DMS153 (cell line): ENCODE results near the gene SYCE1L.
A peak's percentile ranks its signal among the peaks of the same experiment; 100 is the strongest.
"Not testable (repeated sequence)": the region's sequence is repeated elsewhere in the genome, so short reads cannot be mapped to it uniquely, and the experiment has no call there.

Experiments used
- DNase-seq: peaks from one replicate; lab custom pipeline; 2025; lab: John Stamatoyannopoulos, UW

The SYCE1L gene

GRCh38 chr16:77197747-77198146 lies 1.5 kb upstream of the SYCE1L start:
- DNase-seq = no peak

GRCh38 chr16:77206533-77206932 lies 7.3 kb downstream of the SYCE1L start:
- DNase-seq = no peak

- DNase-seq = no peak
Observed at GRCh38 chr16:77207030-77207429, 7.8 kb downstream of the SYCE1L start.

GRCh38 chr16:77208382-77208781 lies 9.2 kb downstream of the SYCE1L start:
- DNase-seq = no peak

GRCh38 chr16:77211880-77212740 lies 12.9 kb downstream of the SYCE1L start:
- peak; percentile 88 for DNase-seq

- peak; percentile 34 for DNase-seq
Observed at GRCh38 chr16:77212741-77213541, 13.7 kb downstream of the SYCE1L start.

- no peak for DNase-seq
Observed at GRCh38 chr16:77213542-77214106, 14.4 kb downstream of the SYCE1L start.

- DNase-seq = no peak
Observed at GRCh38 chr16:77214411-77215138, 15.4 kb downstream of the SYCE1L start.

GRCh38 chr16:77219437-77219836 lies 20.2 kb downstream of the SYCE1L start:
- no peak for DNase-seq

- DNase-seq = no peak
Observed at GRCh38 chr16:77220427-77220826, 21.2 kb downstream of the SYCE1L start.

GRCh38 chr16:77221482-77221881 lies 22.3 kb downstream of the SYCE1L start:
- no peak for DNase-seq

- DNase-seq = no peak
Observed at GRCh38 chr16:77223184-77223583, 24.0 kb downstream of the SYCE1L start.

- no peak for DNase-seq
Observed at GRCh38 chr16:77225182-77225581, 26.0 kb downstream of the SYCE1L start.

- no peak for DNase-seq
Observed at GRCh38 chr16:77227745-77228144, 28.5 kb downstream of the SYCE1L start.

- DNase-seq = no peak
Observed at GRCh38 chr16:77231047-77231446, 31.8 kb downstream of the SYCE1L start.

- DNase-seq = no peak
Observed at GRCh38 chr16:77233799-77234519, 34.8 kb downstream of the SYCE1L start.

GRCh38 chr16:77234611-77235010 lies 35.4 kb downstream of the SYCE1L start:
- peak; percentile 29 for DNase-seq

GRCh38 chr16:77236063-77236511 lies 36.9 kb downstream of the SYCE1L start:
- DNase-seq = peak; percentile 53

- DNase-seq = peak; percentile 67
Observed at GRCh38 chr16:77238593-77238992, 39.4 kb downstream of the SYCE1L start.

- not testable (repeated sequence) for DNase-seq
Observed at GRCh38 chr16:77242471-77242870, 43.3 kb downstream of the SYCE1L start.

- DNase-seq = no peak
Observed at GRCh38 chr16:77246150-77246549, 46.9 kb downstream of the SYCE1L start.
